HL-60 (cell line): ENCODE measurements around the gene CDC6.
A peak's percentile ranks its signal among the peaks of the same experiment; 100 is the strongest.

Source experiments
- DNase-seq, 2 experiments: peaks; one replicate each; pipeline ENCODE4 v3.0.0-alpha.2; 2010 to 2020; ENCODE audit warnings: low read depth in 1 of 2, low spot score in 1 of 2
- H3K27ac ChIP-seq: fragments of 250-450 bp; sonication (Bioruptor Pico); replicated peaks from 2 replicates; pipeline ENCODE4 v1.5.1; 2020; ENCODE audit warnings: mild to moderate bottlenecking, moderate library complexity
- H3K27me3 ChIP-seq: fragments of 250-450 bp; sonication (Bioruptor Pico); 2 replicates; pipeline ENCODE4 v1.5.1; 2021; ENCODE audit warnings: mild to moderate bottlenecking, moderate library complexity; ENCODE audit not compliant: insufficient read depth, poor library complexity, severe bottlenecking
- H3K4me3 ChIP-seq: replicated peaks from 2 replicates; pipeline ENCODE4 v1.5.1; 2011; ENCODE audit warnings: mild to moderate bottlenecking, control low read depth, low read length; ENCODE audit not compliant: insufficient read depth
- GABPA ChIP-seq: IDR thresholded peaks from 2 replicates; pipeline ENCODE4 v1.6.1; 2012; ENCODE audit warnings: low read depth
- POLR2AphosphoS5 ChIP-seq: IDR thresholded peaks from 2 replicates; pipeline ENCODE4 v1.6.1; 2012; ENCODE audit warnings: low read depth
- SPI1 ChIP-seq: IDR thresholded peaks from 2 replicates; pipeline ENCODE4 v1.6.1; 2012; ENCODE audit warnings: low read depth, mild to moderate bottlenecking, borderline replicate concordance
- TF ChIP-seq, protein P1 (sequence below): IDR thresholded peaks from one replicate; pipeline ENCODE4 v1.5.1; 2011; ENCODE audit warnings: low read length, control low read depth, inconsistent platforms; ENCODE audit not compliant: insufficient read depth
- TF ChIP-seq, protein P2 (sequence below): IDR thresholded peaks from 2 replicates; pipeline ENCODE4 v1.6.1; 2012; ENCODE audit warnings: low read depth; ENCODE audit not compliant: insufficient replicate concordance

Gene CDC6

DNA sequence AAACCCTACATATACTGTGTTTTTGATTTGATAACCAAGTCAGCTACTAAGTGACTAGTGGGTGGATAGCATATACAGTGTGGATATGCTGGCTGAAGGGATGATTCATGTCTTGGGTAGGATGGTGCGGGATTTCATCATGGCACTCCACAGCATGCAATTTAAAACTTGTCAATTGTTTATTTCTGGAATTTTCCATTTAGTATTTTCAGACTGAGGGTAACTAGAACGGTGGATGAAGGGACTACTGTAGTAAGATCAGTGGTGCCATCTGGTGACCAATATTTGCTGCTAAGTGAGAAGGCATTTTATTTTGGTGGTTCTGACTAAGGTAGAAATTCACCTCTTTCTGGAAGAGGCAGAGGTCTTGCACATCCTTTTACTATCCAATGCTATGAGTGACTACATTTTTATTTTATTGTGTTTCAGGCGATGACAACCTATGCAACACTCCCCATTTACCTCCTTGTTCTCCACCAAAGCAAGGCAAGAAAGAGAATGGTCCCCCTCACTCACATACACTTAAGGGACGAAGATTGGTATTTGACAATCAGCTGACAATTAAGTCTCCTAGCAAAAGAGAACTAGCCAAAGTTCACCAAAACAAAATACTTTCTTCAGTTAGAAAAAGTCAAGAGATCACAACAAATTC is 3.1 kb downstream of the CDC6 start:
- peak; percentile 38 to 62 for DNase-seq
- Histone ChIP-seq H3K4me3 (no peak overlapping the region), H3K27me3 (no peaks in the 10 kb centered on the region), H3K27ac (no peak overlapping the region)
- TF ChIP-seq, protein P1, sequence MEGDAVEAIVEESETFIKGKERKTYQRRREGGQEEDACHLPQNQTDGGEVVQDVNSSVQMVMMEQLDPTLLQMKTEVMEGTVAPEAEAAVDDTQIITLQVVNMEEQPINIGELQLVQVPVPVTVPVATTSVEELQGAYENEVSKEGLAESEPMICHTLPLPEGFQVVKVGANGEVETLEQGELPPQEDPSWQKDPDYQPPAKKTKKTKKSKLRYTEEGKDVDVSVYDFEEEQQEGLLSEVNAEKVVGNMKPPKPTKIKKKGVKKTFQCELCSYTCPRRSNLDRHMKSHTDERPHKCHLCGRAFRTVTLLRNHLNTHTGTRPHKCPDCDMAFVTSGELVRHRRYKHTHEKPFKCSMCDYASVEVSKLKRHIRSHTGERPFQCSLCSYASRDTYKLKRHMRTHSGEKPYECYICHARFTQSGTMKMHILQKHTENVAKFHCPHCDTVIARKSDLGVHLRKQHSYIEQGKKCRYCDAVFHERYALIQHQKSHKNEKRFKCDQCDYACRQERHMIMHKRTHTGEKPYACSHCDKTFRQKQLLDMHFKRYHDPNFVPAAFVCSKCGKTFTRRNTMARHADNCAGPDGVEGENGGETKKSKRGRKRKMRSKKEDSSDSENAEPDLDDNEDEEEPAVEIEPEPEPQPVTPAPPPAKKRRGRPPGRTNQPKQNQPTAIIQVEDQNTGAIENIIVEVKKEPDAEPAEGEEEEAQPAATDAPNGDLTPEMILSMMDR = peak; percentile 43
- TF ChIP-seq, protein P2, sequence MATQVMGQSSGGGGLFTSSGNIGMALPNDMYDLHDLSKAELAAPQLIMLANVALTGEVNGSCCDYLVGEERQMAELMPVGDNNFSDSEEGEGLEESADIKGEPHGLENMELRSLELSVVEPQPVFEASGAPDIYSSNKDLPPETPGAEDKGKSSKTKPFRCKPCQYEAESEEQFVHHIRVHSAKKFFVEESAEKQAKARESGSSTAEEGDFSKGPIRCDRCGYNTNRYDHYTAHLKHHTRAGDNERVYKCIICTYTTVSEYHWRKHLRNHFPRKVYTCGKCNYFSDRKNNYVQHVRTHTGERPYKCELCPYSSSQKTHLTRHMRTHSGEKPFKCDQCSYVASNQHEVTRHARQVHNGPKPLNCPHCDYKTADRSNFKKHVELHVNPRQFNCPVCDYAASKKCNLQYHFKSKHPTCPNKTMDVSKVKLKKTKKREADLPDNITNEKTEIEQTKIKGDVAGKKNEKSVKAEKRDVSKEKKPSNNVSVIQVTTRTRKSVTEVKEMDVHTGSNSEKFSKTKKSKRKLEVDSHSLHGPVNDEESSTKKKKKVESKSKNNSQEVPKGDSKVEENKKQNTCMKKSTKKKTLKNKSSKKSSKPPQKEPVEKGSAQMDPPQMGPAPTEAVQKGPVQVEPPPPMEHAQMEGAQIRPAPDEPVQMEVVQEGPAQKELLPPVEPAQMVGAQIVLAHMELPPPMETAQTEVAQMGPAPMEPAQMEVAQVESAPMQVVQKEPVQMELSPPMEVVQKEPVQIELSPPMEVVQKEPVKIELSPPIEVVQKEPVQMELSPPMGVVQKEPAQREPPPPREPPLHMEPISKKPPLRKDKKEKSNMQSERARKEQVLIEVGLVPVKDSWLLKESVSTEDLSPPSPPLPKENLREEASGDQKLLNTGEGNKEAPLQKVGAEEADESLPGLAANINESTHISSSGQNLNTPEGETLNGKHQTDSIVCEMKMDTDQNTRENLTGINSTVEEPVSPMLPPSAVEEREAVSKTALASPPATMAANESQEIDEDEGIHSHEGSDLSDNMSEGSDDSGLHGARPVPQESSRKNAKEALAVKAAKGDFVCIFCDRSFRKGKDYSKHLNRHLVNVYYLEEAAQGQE = no peak

DNA sequence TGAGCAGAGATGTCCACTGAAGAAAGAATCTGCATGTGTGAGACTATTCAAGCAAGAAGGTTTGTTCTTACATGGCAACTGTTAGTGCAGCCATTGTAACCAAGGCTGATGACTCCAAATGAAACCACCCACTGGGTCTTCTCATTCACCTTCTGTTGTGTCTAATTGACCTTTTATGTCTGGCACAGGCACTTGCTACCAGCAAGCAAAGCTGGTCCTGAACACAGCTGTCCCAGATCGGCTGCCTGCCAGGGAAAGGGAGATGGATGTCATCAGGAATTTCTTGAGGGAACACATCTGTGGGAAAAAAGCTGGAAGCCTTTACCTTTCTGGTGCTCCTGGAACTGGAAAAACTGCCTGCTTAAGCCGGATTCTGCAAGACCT is 3.6 kb downstream of the CDC6 start:
- Histone ChIP-seq H3K27me3 (no peaks in the 10 kb centered on the region), H3K4me3 (no peak overlapping the region), H3K27ac (no peak overlapping the region)
- TF ChIP-seq POLR2AphosphoS5 (no peak), SPI1 (no peak), GABPA (no peak)
- TF ChIP-seq, protein P1 = no peak
- TF ChIP-seq, protein P2 = no peak
- no peak for DNase-seq

DNA sequence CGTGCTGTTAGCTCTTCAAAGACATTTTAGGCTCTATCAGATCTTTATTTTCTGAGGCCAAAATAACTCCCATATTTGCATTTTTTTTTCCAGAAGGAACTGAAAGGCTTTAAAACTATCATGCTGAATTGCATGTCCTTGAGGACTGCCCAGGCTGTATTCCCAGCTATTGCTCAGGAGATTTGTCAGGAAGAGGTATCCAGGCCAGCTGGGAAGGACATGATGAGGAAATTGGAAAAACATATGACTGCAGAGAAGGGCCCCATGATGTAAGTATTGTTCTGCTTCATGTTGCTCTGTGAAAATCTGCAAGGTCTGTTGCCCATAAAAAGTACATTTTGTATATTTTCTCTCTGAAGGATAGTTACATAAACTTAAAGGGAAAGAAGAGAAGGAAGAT is 5.7 kb downstream of the CDC6 start:
- TF ChIP-seq, protein P1 = no peak
- no peak for TF ChIP-seq GABPA
- TF ChIP-seq, protein P2 = no peak
- no peak for TF ChIP-seq SPI1
- no peak for TF ChIP-seq POLR2AphosphoS5
- no peak overlapping the region for H3K4me3 ChIP-seq
- no peaks in the 10 kb centered on the region for H3K27me3 ChIP-seq
- no peak overlapping the region for H3K27ac ChIP-seq
- DNase-seq = no peak
